ENCODE data around the gene OR6C75.
"Not testable (repeated sequence)": the region's sequence is repeated elsewhere in the genome, so short reads cannot be mapped to it uniquely, and the experiment has no call there.

Gene OR6C75

GRCh38 chr12:55362675-55363074, at the start of gene OR6C75:
TSS of gene OR6C75 (plus strand) at chr12:55362975. CDS start at chr12:55365111, 2,136 bp downstream.
- no peak for DNase-seq

- no peak for DNase-seq
Measured at GRCh38 chr12:55314043-55314442, 48.7 kb upstream of the OR6C75 start, which contains the start of gene OR6C1. TSS of gene OR6C1 (plus strand) at chr12:55314343. CDS start at chr12:55320600, 6,257 bp downstream.

DNA sequence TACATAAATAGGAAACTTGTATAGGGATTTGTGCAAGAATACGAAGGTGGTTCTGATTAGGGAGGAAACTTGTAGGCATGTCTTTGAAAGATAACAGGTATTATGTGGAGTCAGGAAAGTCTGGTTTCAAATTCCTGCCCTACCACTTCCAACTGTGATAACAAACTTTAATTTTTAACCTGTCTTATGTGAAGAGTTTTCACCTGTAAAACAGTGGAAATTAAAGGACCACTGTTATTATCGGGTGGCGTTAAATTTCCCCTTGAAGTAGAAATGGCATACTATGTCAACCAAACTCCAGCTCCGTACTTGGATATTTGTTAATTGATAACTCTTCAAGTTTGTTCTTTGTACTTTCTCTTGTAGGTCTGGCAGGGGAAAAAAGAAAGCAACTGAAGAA, 42.6 kb upstream of the OR6C75 start:
- DNase-seq: no peak

- DNase-seq: not testable (repeated sequence)
Measured at GRCh38 chr12:55325801-55326200, 37.0 kb upstream of the OR6C75 start.

- DNase-seq: no peak
Measured at GRCh38 chr12:55330446-55330845, 32.3 kb upstream of the OR6C75 start, which contains the start of gene OR6C3. TSS of gene OR6C3 (plus strand) at chr12:55330746. CDS start at chr12:55331701, 955 bp downstream.

- DNase-seq: no peak
Measured at GRCh38 chr12:55336002-55336401, 26.8 kb upstream of the OR6C75 start.

DNA sequence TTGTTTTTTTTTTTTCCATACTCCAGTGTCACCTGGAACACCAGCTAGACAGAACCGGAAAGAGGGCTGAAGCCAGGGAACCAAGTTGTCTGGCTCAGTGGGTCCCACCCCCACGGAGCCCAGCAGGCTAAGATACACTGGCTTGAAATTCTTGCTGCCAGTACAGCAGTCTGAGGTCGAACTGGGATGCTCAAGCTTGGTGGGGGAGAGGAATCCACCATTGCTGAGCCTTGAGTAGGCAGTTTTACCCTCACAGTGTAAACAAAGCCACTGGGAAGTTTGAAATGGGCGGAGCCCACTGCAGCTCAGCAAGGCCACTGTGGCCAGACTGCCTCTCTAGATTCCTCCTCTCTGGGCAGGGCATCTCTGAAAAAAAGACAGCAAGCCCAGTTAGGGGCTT, 7.4 kb upstream of the OR6C75 start:
- DNase-seq: not testable (repeated sequence)

DNA sequence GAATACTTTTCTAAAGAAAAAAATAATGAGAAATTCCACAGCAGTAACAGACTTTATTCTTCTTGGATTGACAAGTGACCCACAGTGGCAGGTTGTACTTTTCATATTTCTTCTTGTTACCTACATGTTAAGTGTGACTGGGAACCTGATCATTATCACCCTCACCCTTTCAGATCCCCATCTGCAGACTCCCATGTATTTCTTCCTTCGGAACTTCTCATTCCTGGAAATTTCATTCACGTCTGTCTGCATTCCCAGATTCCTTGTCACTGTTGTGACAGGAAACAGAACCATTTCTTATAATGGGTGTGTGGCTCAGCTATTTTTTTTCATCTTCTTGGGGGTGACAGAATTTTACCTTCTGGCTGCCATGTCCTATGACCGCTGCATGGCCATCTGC, 2.3 kb downstream of the OR6C75 start:
- DNase-seq: no peak

- no peak for DNase-seq
Measured at GRCh38 chr12:55372521-55372920, 9.7 kb downstream of the OR6C75 start.

GRCh38 chr12:55385891-55386290, 23.1 kb downstream of the OR6C75 start:
- no peak for DNase-seq

- no peak for DNase-seq
Measured at GRCh38 chr12:55392032-55392795, 29.4 kb downstream of the OR6C75 start.

- no peak for DNase-seq
Measured at GRCh38 chr12:55396326-55396725, 33.6 kb downstream of the OR6C75 start.

DNA sequence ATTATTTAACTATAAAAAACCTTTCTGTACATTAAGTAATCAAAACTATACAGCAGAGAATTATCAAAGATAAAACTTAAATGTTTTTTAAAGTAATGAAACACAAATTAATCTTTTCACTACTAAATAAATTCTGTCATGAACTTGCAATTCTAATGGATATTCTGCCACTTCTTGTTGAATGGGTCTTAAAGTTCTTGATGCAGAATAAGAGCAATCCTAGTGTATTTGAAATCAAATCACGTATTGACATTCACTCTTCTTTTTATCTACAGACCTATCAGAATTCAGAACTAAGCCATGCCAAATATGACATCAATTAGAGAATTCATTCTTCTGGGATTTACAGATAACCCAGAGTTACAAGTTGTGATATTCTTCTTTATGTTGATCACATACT, 37.5 kb downstream of the OR6C75 start, which contains the start of gene OR6C65:
Gene OR6C65 (plus strand): TSS at position 301 of the 400 bp plus-strand sequence. CDS start 0 bp downstream, at position 301.
- DNase-seq: no peak

DNA sequence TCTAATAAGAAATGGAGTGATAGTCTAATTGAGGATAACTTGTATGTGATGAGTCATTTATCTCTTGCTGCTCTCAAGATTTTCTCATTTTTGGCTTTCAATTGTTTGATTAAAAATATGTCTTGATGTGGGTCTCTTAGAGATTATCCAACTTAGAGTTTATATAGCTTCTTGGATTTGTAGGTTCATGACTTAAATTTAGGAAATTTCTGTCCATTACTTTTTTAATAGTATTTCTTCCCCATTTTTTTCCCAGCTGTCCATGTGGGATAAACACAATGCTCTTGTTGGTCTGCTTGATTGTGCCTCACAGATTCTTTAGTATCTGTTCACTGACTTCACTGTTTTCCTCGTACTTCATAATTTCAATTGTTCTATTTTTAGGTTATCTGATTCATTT, 45.1 kb downstream of the OR6C75 start:
- no peak for DNase-seq

- DNase-seq: not testable (repeated sequence)
Measured at GRCh38 chr12:55409133-55409532, 46.4 kb downstream of the OR6C75 start.

- not testable (repeated sequence) for DNase-seq
Measured at GRCh38 chr12:55412138-55412537, 49.4 kb downstream of the OR6C75 start.

DNA sequence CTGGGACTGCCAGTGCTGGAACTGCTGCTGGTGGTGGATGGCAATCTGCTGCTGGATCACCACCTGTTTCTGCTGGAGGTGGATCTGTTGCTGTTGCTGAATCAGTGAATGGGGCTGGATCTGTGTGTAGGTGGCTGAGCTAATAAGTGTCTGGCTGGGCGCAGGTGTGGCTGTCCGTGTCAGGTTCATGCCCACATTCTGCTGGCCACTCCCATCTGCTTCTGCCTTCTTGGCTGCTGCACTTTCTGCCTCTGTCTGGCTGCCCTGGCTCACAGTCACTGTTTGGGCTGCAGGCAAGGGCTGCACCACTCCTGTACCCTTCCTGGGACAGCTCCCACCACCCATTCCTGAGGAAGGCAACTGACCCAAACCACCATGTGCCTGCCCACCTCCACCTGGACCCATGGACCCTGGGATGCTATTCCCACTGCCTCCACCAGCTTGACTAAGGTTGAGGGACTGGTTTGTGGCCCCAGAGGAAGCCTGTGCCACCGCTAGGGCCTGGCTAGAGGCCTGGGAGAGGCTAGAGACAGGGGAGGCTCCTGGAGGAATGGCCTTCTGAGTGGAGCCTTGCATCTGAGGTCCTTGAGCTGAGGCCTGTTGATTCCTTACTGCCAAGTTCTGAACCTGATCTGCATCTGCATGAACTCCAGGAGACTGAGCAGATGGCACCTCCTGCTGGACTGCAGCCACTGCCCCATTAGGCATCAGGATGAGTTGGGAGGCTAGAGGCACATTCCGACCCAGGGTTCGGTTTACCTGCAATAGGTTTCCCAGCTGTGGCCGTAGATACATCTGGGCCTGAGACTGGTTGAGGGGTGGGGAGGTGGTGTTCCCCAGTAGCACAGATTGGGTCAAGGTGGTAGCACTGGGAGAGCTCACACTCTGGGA, 51.0 kb downstream of the OR6C75 start:
- DNase-seq: not testable (repeated sequence)

DNA sequence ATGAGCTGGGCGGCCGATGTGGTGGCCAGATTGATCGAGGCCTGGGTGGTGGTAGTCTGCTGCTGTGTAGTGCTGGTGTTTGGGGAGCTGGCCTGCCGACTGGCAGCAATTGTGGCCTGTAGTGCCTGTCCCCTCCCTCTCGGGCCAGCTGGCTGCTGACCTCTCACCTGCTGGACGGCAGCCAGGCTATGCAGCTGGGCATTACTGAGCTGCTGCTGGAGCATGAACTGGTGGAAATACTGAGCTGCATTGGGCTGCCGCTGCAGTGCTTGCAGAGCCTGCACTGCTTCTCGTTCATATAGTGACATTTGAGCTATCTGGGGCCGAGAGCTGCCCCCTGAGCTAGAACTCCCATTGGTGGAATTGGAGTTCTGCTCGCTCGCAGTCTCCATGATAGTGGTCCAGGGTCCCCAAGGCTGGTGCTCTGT, 51.6 kb downstream of the OR6C75 start:
- not testable (repeated sequence) for DNase-seq

GRCh38 chr12:55414889-55415288, 52.1 kb downstream of the OR6C75 start:
- not testable (repeated sequence) for DNase-seq

GRCh38 chr12:55416961-55417360, 54.2 kb downstream of the OR6C75 start:
- DNase-seq: no peak
